Tibial nerve (tissue), 4 donors: ENCODE measurements around the gene GRIK3. TPM values are rescaled to one million over a fixed set of nuclear protein-coding genes. Genes with fewer than 3 reads are reported as not detected.
A peak's percentile ranks its signal among the peaks of the same experiment; 100 is the strongest.
"Not testable (repeated sequence)": the region's sequence is repeated elsewhere in the genome, so short reads cannot be mapped to it uniquely, and the experiment has no call there.

ENCODE experiments used
- DNase-seq, 2 donors: peaks; one replicate each; pipeline ENCODE4 v3.0.0-alpha.2; 2019; ENCODE audit warnings: low spot score in 2 of 2
- H3K27ac ChIP-seq, 4 donors: fragments of 200-600 bp; sonication (generic) in 3 of 4; one replicate each; pipeline ENCODE4 v1.5.1; 2017 to 2019; ENCODE audit warnings: mild to moderate bottlenecking in 1 of 4
- H3K27me3 ChIP-seq, 2 donors: fragments of 200-600 bp; sonication (generic) in 1 of 2; one replicate each; pipeline versions ENCODE4 v1.5.1 to v1.6.0; 2017 to 2019
- H3K36me3 ChIP-seq, 3 donors: fragments of 200-600 bp; sonication (generic); one replicate each; pipeline ENCODE4 v1.5.1; 2018 to 2019
- H3K4me1 ChIP-seq, 4 donors: fragments of 200-600 bp; sonication (generic) in 3 of 4; one replicate each; pipeline ENCODE4 v1.5.1; 2017 to 2019
- H3K4me3 ChIP-seq, 4 donors: fragments of 200-600 bp; sonication (generic) in 3 of 4; one replicate each; pipeline ENCODE4 v1.5.1; 2017 to 2019; ENCODE audit warnings: mild to moderate bottlenecking in 1 of 4, moderate library complexity in 1 of 4
- H3K9me3 ChIP-seq, 4 donors: fragments of 200-600 bp; sonication (generic) in 3 of 4; one replicate each; pipeline ENCODE4 v1.5.1; 2017 to 2019
- EP300 ChIP-seq, 2 donors: sonication (generic); formaldehyde crosslinking; IDR thresholded peaks; one replicate each; pipeline ENCODE4 v1.6.1; 2017; ENCODE audit warnings: antibody characterized with exemption in 2 of 2, mild to moderate bottlenecking in 1 of 2
- POLR2A ChIP-seq, 2 donors: fragments of 450-650 bp; IDR thresholded peaks; one replicate each; pipeline ENCODE4 v1.6.1; 2017; ENCODE audit warnings: antibody characterized with exemption in 2 of 2, mild to moderate bottlenecking in 2 of 2, moderate library complexity in 2 of 2
- WGBS, 2 donors: methylation state at CpG; one replicate each; pipeline ENCODE4 v1.1.5; 2018; 5-methylcytosine and 5-hydroxymethylcytosine counted together
- total RNA-seq, 4 donors: library from RNA; depleted of rRNA; stranded (reverse); fragments of >200 nt; gene quantifications; one replicate each; pipeline ENCODE4 v1.1.0, GENCODE V29; 2016
- TF ChIP-seq, protein P1 (sequence below), 5 experiments: fragments of 200-600 bp in 3 of 5; fragments of 450-650 bp in 2 of 5; sonication (generic) in 3 of 5; IDR thresholded peaks; one replicate each; pipeline ENCODE4 v1.5.1; 2016 to 2019; ENCODE audit warnings: antibody characterized with exemption in 5 of 5, mild to moderate bottlenecking in 3 of 5, moderate library complexity in 2 of 5

Gene GRIK3
- total RNA-seq, result 10 to 100 TPM; 12.8 to 26.2 (median 21.7) TPM

DNA sequence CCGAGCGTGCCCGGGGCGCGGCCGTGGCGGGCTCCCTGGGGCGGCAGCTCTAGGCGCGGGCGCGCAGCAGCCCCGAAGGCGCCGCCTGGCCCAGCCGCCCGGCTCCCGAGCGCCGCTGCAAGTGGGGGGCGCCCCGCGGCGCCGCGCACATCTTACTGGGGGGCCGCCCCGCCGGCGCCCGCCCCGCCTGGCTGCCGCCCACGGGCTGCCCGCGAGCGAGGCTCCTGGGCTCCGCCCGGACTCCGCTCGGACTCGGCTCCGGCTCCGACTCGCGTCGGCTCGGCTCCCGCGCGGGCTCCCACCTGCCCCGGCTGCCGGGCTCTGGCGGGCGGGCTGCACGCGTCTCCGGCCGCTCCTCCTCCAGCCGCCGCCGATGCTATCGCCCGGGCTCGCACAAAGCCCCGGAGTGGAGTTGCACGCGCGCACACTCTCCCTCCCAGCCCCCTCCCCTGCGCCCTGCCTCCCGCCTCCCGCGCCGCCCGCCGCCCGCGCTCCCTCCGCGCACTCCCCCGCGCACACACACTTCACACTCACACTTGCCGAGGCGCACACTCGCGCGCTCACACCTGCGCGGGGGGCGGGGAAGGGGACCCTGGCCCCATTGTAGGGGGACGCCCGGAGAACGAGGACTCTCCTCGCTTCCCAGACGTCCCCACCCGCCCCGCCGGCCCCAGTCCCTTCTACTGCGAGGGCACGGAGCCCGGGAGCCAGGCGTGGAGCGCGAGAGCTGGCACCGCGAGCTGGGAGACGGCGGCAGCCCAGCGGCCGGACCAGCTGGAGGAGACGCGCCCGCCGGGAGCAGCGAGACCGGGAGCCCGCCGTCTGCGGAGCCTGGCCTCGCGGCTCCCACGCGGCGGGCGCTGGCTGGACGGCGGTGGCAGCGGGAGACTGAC lies at the start of gene GRIK3:
Gene GRIK3, minus strand, starts transcription at position 395 of the 893 bp plus-strand sequence. CDS start 407 bp downstream, outside the sequence.
- 1 to 4% methylated on average over 14 to 34 of the region's 128 CpGs for WGBS, 2 donors
- peak within 1 kb of the TSS; percentile 31 to 60 (median 49) for H3K4me3 ChIP-seq

DNA sequence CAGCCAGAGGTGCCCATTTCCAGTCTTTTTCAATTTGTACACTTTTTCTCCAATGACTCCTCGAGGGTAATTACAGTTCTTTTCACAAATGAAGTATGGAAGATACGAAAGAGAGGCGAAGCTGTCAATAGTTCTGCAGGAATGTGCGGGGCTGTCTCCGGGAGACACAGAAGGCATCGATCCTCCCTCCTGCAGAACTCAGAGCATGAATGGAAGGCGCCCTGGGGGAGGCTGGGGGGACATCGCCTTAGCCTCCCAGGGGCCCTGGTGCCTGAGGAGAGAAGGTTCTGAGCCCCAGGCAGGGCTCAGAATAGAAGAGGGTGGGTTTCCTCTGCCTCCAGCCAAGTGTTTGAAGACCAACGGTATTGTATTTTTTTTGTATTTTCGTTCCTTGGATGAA lies 49.7 kb upstream of the GRIK3 start:
- TF ChIP-seq, protein P1, sequence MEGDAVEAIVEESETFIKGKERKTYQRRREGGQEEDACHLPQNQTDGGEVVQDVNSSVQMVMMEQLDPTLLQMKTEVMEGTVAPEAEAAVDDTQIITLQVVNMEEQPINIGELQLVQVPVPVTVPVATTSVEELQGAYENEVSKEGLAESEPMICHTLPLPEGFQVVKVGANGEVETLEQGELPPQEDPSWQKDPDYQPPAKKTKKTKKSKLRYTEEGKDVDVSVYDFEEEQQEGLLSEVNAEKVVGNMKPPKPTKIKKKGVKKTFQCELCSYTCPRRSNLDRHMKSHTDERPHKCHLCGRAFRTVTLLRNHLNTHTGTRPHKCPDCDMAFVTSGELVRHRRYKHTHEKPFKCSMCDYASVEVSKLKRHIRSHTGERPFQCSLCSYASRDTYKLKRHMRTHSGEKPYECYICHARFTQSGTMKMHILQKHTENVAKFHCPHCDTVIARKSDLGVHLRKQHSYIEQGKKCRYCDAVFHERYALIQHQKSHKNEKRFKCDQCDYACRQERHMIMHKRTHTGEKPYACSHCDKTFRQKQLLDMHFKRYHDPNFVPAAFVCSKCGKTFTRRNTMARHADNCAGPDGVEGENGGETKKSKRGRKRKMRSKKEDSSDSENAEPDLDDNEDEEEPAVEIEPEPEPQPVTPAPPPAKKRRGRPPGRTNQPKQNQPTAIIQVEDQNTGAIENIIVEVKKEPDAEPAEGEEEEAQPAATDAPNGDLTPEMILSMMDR (IDR thresholded peaks at IDR 0.05), result no peak
- TF ChIP-seq POLR2A (IDR thresholded peaks at IDR 0.05), result no peak
- no peak for TF ChIP-seq EP300 (IDR thresholded peaks at IDR 0.05)
- Histone ChIP-seq H3K4me3 (peak overlapping the region in 1 of 4 donors; percentile 7), H3K4me1 (peaks cover 0 to 33% (median 15%) of the 10 kb centered on the region in 4 donors), H3K36me3 (no peaks in the 10 kb centered on the region), H3K27me3 (no peaks in the 10 kb centered on the region), H3K27ac (peak overlapping the region; percentile 51 to 84 (median 69)), H3K9me3 (no peaks in the 10 kb centered on the region)
- no peak for DNase-seq
- WGBS, 2 donors, result 54 to 56% methylated on average over 10 of the region's 10 CpGs

More for the DNA sequence above, at the start of gene GRIK3:
- Histone ChIP-seq H3K27me3 (peaks cover 0 to 70% of the 10 kb centered on the region in 2 donors), H3K9me3 (no peaks in the 10 kb centered on the region), H3K27ac (peak within 1 kb of the TSS in 3 of 4 donors; percentile 52 to 79 (median 71)), H3K4me1 (peaks cover 0 to 83% (median 16%) of the 10 kb centered on the region in 4 donors), H3K36me3 (no peaks in the 10 kb centered on the region)
- TF ChIP-seq POLR2A (IDR thresholded peaks at IDR 0.05) (no peak), EP300 (IDR thresholded peaks at IDR 0.05) (no peak)
- TF ChIP-seq, protein P1 (IDR thresholded peaks at IDR 0.05), result no peak
- DNase-seq, result no peak

DNA sequence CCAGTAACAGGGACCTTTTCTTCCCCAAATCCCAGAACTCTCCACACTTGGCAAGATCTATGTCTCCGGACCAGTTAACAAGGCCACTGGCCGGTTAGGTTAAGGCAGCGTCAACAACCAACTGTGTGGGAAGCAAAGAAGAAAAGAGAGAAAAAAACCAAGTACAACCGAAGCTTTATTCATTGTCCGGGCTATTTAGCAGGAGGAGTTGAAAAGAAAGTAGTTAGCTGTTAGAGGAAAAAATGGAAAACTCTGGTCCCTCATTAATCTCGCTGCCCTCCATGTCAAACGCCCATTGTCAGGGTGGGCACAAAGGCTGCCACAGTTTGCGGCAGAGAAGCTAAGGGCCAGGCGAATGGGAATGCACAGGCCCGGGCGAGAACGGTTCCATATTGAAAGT lies 49.3 kb upstream of the GRIK3 start:
- Histone ChIP-seq H3K36me3 (no peaks in the 10 kb centered on the region), H3K4me3 (peak overlapping the region in 1 of 4 donors; percentile 7), H3K27ac (peak overlapping the region; percentile 51 to 84 (median 69)), H3K4me1 (peaks cover 0 to 37% (median 17%) of the 10 kb centered on the region in 4 donors), H3K27me3 (no peaks in the 10 kb centered on the region), H3K9me3 (no peaks in the 10 kb centered on the region)
- WGBS, 2 donors, result 43 to 45% methylated on average over 12 of the region's 12 CpGs
- DNase-seq, result no peak
- peak in 1 of 2 donors; percentile 89 for TF ChIP-seq EP300 (IDR thresholded peaks at IDR 0.05)
- TF ChIP-seq, protein P1 (IDR thresholded peaks at IDR 0.05), result no peak
- TF ChIP-seq POLR2A (IDR thresholded peaks at IDR 0.05), result no peak

DNA sequence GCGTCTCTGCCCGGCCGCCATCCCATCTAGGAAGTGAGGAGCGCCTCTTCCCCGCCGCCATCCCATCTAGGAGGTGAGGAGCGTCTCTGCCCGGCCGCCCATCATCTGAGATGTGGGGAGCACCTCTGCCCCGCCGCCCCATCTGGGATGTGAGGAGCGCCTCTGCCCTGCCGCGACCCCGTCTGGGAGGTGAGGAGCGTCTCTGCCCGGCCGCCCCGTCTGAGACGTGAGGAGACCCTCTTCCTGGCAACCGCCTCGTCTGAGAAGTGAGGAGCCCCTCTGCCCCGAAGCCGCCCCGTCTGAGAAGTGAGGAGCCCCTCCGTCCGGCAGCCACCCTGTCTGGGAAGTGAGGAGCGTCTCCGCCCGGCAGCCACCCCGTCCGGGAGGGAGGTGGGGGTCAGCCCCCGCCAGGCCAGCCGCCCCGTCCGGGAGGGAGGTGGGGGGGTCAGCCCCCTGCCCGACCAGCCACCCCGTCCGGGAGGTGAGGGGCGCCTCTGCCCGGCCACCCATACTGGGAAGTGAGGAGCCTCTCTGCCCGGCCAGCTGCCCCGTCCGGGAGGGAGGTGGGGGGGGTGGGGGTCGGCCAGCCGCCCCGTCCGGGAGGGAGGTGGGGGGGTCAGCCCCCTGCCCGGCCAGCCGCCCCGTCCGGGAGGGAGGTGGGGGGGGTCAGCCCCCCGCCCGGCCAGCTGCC lies 46.1 kb upstream of the GRIK3 start:
- not testable (repeated sequence) for DNase-seq, H3K27me3 ChIP-seq, H3K4me3 ChIP-seq, H3K9me3 ChIP-seq, H3K27ac ChIP-seq, H3K36me3 ChIP-seq
- 88 to 92% methylated on average over 21 to 29 of the region's 54 CpGs for WGBS, 2 donors
- peaks cover 0 to 48% (median 16%) of the 10 kb centered on the region in 4 donors for H3K4me1 ChIP-seq

DNA sequence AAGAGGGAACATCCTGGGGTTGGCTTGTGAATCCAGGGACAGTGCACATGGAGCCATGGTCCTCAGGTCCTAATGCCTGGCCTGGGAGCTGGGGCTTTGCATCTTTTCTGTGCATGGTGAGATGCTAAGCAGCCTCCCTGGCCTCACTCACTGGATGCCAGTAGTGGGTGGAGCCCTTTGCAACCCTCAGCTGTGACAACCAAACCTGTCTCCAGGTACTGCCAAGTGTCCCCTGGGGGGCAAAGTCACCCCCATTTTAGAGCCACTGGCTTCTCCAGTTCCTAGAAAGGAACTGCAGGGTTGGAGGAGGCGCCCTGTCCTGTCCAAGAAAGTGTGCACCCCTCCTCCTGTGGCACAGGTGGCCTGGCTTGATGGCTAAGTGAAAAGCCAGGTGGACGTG lies 44.6 kb upstream of the GRIK3 start:
- TF ChIP-seq POLR2A (IDR thresholded peaks at IDR 0.05) (no peak), EP300 (IDR thresholded peaks at IDR 0.05) (no peak)
- no peaks in the 10 kb centered on the region for H3K9me3 ChIP-seq
- H3K36me3 ChIP-seq, result no peaks in the 10 kb centered on the region
- H3K4me1 ChIP-seq, result peaks cover 0 to 35% (median 5%) of the 10 kb centered on the region in 4 donors
- H3K27me3 ChIP-seq, result no peaks in the 10 kb centered on the region
- H3K4me3 ChIP-seq, result no peak overlapping the region
- H3K27ac ChIP-seq, result peak overlapping the region in 2 of 4 donors; percentile 48 to 50
- 87 to 90% methylated on average over 2 of the region's 2 CpGs for WGBS, 2 donors
- no peak for DNase-seq
